VCaP (cell line): Measurements from ENCODE around the gene ZNF155.

ENCODE experiments used
- H3K27ac ChIP-seq: fragments of 450-650 bp; 2 replicates; pipeline ENCODE4 v1.5.1; 2017
- CTCF ChIP-seq: fragments of 450-650 bp; conservative IDR thresholded peaks from 2 replicates; pipeline ENCODE4 v1.5.1; 2017; ENCODE audit warnings: mild to moderate bottlenecking, moderate library complexity

The ZNF155 gene

GRCh38 chr19:44042147-44042546, 58.2 kb downstream of the ZNF155 start:
- H3K27ac ChIP-seq, result no peak overlapping the region
- no peak for TF ChIP-seq CTCF
